Activated T-helper 2 cell treated with anti-CD3 and anti-CD28 coated beads, Interferon-gamma antibody, Interleukin-2, Interleukin-4, amounts not matched to agents 10 μg/mL and 5 μg/mL and 100 μg/mL, durations not matched to agents 14 hours and 24 hours and 36 hours (primary cell): ENCODE results near the gene NANOS3. TPM values are rescaled to one million over a fixed set of nuclear protein-coding genes. Genes with fewer than 3 reads are reported as not detected.

Source experiments
- DNase-seq: peaks from one replicate; pipeline ENCODE4 v3.0.0; 2021; ENCODE audit warnings: low spot score
- H3K27ac Mint-ChIP-seq: one replicate; pipeline ENCODE4 v1.8.0; 2021; ENCODE audit warnings: mixed read lengths
- H3K27me3 Mint-ChIP-seq: one replicate; pipeline ENCODE4 v1.8.0; 2021; ENCODE audit warnings: low read depth, mixed read lengths
- H3K36me3 Mint-ChIP-seq: one replicate; pipeline ENCODE4 v1.8.0; 2021; ENCODE audit warnings: low read depth, mixed read lengths
- H3K4me1 Mint-ChIP-seq: one replicate; pipeline ENCODE4 v1.8.0; 2021; ENCODE audit warnings: low read depth, mixed read lengths
- H3K4me3 Mint-ChIP-seq: one replicate; pipeline ENCODE4 v1.8.0; 2021; ENCODE audit warnings: low read depth, mild to moderate bottlenecking, moderate library complexity, mixed read lengths
- H3K9me3 Mint-ChIP-seq: one replicate; pipeline ENCODE4 v1.8.0; 2021; ENCODE audit warnings: mixed read lengths
- intact Hi-C: fragments of 100-400 bp; cut with micrococcal nuclease; formaldehyde crosslinking; loops from one replicate; pipeline ENCODE4 v1.15.1; 2023
- total RNA-seq: library from RNA; stranded (reverse); gene quantifications from 2 replicates; pipeline ENCODE4 v1.2.3, GENCODE V29; 2022

The NANOS3 gene
- 1.6 and 1.8 TPM in 2 replicates for total RNA-seq

- Mint-ChIP-seq H3K36me3 (no peaks in the 10 kb centered on the region), H3K9me3 (no peaks in the 10 kb centered on the region), H3K27me3 (peaks cover 7% of the 10 kb centered on the region), H3K4me3 (no peak within 1 kb of the TSS), H3K27ac (no peak within 1 kb of the TSS), H3K4me1 (peaks cover 20% of the 10 kb centered on the region)
- intact Hi-C loops, result no loop called here
- no peak for DNase-seq
These were observed at the start of gene NANOS3 for GRCh38 chr19:13876834-13877233. Gene NANOS3, plus strand, starts transcription at chr19:13877134. Its CDS starts 115 bp downstream, at chr19:13877249.

- DNase-seq, result no peak
- Mint-ChIP-seq H3K36me3 (peaks cover 18% of the 10 kb centered on the region), H3K4me1 (no peaks in the 10 kb centered on the region), H3K27ac (no peak overlapping the region), H3K27me3 (no peaks in the 10 kb centered on the region), H3K4me3 (no peak overlapping the region), H3K9me3 (no peaks in the 10 kb centered on the region)
- intact Hi-C loops, result no loop called here
These were observed 49.3 kb upstream of the NANOS3 start for GRCh38 chr19:13827656-13828055.

GRCh38 chr19:13830114-13830740 is 46.7 kb upstream of the NANOS3 start:
- DNase-seq, result no peak
- Mint-ChIP-seq H3K4me3 (no peak overlapping the region), H3K27me3 (no peaks in the 10 kb centered on the region), H3K36me3 (peaks cover 32% of the 10 kb centered on the region), H3K27ac (no peak overlapping the region), H3K9me3 (no peaks in the 10 kb centered on the region), H3K4me1 (peaks cover 13% of the 10 kb centered on the region)
- intact Hi-C loops, result no loop called here

- intact Hi-C loops, result no loop called here
- Mint-ChIP-seq H3K4me1 (peaks cover 14% of the 10 kb centered on the region), H3K27me3 (no peaks in the 10 kb centered on the region), H3K36me3 (peaks cover 30% of the 10 kb centered on the region), H3K27ac (no peak overlapping the region), H3K9me3 (no peaks in the 10 kb centered on the region), H3K4me3 (no peak overlapping the region)
- DNase-seq, result no peak
These were observed 46.0 kb upstream of the NANOS3 start for GRCh38 chr19:13830741-13831536.

GRCh38 chr19:13831537-13832467 is 45.1 kb upstream of the NANOS3 start:
- H3K27me3 Mint-ChIP-seq, result no peaks in the 10 kb centered on the region
- H3K36me3 Mint-ChIP-seq, result peaks cover 36% of the 10 kb centered on the region
- H3K9me3 Mint-ChIP-seq, result no peaks in the 10 kb centered on the region
- peak overlapping the region; percentile 55 for H3K27ac Mint-ChIP-seq
- peaks cover 19% of the 10 kb centered on the region for H3K4me1 Mint-ChIP-seq
- no peak for DNase-seq
- intact Hi-C loops, result loop anchor here (2.0 kb wide), 1 partner anchor 15 kb away; no protein-coding TSS in a partner anchor
- H3K4me3 Mint-ChIP-seq, result peak overlapping the region; percentile 37

DNA sequence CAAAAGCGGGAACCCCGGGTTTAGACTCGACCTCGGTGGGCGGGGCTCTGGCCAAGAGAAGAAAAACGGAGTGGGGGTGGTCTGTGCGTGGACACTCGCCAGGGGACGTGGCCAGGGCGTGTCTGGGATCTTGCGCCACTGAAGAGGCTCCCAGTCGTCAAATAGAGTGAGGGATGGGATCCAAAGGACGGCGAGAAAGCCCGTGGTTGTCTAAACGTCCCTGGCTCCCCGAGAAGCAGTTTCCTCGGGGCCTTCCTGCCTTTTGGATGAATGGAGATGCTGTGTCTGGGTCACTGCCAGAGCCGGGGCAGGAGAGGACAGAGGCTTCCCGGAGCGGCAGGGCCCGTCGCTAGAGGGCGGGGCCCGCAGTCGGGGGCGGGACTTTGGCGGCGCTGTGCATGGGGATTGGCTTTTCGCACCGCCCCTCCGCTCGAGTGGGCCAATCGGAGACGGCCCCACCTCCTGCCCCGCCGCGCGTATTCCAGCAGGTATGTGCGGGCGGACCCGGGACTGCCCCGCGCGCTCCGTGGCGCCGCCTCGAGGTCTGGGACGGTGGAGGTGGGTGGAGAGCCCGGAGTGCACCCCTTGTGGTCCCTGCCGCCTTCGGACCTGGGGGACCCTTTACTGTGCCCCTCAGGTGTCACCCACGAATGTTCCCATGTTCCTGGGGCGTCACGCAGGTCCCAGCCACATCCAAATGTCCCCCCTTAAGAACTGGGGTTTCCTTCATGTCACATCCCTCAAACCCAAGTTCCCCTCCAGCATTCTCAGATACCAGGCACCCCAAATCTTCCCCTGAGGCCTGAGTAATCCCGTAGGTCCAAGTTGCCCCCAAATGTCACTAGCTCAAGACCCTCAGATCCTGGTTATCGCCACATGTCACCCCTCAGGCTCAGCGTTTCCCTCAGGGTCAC is 43.3 kb upstream of the NANOS3 start:
- Mint-ChIP-seq H3K4me3 (peak overlapping the region; percentile 74), H3K4me1 (peaks cover 28% of the 10 kb centered on the region), H3K27me3 (no peaks in the 10 kb centered on the region), H3K9me3 (no peaks in the 10 kb centered on the region), H3K27ac (peak overlapping the region; percentile 90), H3K36me3 (peaks cover 47% of the 10 kb centered on the region)
- intact Hi-C loops, result loop anchor here (1.0 to 2.0 kb wide), 2 partner anchors 13 to 38 kb away; partner anchors contain the start of gene ZSWIM4
- DNase-seq, result peak; percentile 90

DNA sequence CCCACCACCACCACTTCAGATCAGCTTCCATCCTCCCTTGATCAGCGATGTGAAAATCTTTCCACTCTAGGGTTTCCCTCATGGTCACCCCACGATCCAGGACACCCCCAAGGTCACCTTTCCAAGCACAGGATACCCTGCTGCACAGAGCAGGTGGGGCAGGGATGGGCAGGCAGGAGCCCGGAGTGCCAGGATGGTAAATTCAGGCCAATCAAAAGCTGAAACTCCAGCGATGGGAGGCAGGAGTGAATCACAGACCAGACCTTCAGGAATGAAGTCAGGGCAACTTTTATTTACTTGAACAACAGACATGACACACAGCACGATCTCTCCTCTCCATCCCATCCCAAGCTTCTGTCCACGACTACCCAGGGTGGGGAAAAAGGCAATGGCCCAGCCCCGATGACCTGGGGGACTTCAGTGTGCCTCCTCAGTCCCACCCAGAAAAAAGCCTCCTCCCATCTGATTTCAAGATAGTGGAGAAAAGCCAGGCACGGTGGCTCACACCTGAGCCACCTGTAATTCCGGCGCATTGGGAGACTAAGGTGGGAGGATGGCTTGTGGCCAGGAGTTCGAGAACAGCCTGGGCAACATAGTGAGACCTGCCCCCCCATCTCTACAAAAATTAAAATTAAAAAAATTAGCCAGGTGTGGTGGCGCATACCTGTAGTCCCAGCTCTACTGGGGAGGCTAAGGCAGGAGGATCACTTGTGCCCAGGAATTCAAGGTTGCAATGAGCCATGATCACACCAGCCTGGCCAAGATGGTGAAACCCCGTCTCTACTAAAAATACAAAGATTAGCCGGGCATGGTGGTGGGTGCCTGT is 42.5 kb upstream of the NANOS3 start:
- Mint-ChIP-seq H3K4me3 (peak overlapping the region; percentile 66), H3K4me1 (peaks cover 32% of the 10 kb centered on the region), H3K27me3 (no peaks in the 10 kb centered on the region), H3K27ac (peak overlapping the region; percentile 90), H3K36me3 (peaks cover 51% of the 10 kb centered on the region), H3K9me3 (no peaks in the 10 kb centered on the region)
- no peak for DNase-seq
- intact Hi-C loops, result loop anchor here (5.0 kb wide), 3 partner anchors 102 to 1042 kb away; partner anchors contain the start of genes IER2, JUNB and STX10

DNA sequence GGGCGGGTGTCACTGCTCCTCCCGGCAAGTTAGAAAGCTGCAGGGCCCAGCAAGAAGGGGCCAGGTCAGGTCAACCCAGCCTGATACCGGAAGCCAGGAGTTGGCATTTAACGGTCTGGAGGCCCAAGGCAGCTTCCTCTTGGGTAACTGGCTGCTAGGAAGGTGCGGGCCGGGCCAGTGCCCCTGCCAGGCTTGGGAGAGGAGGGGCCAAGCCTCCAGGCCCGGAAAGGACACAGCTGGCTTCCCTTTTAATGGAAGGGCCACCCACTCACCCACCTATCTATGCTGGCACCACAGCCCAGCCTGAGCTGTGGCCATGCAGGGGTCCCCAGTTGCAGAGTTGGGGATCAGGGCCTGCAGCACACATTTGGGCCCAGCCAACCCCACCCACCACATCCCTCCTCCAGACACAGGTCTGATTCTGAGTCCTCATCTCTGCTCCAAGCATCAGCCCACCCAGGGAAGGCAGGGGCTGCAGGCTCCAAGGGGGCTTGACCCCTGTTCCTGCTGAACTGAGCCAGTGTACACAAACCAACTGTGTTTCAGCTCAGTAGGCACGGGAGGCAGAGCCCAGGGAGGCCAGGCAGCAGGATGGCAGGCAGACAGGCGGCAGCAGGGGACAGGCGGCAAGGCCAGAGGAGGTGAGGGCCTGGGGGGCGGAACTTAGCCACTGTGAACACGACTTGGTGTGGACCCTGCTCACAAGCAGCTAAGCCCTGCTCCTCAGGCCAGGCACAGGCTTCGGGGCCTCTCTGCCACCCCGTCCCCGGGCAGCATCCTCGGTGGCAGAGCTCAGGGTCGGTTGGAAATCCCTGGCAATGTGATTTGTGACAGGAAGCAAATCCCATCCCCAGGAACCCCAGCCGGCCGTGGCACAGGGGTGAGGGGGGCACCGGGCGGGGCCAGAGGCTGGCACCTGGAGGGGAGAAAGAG is 40.9 kb upstream of the NANOS3 start:
- no peaks in the 10 kb centered on the region for H3K27me3 Mint-ChIP-seq
- H3K36me3 Mint-ChIP-seq, result peaks cover 61% of the 10 kb centered on the region
- no peak for DNase-seq
- no peaks in the 10 kb centered on the region for H3K9me3 Mint-ChIP-seq
- peak overlapping the region; percentile 99 for H3K27ac Mint-ChIP-seq
- peaks cover 36% of the 10 kb centered on the region for H3K4me1 Mint-ChIP-seq
- H3K4me3 Mint-ChIP-seq, result peak overlapping the region; percentile 79
- intact Hi-C loops, result loop anchor here (2.0 to 5.0 kb wide), 4 partner anchors 51 to 1044 kb away; partner anchors contain the start of genes IER2, JUNB and STX10

DNA sequence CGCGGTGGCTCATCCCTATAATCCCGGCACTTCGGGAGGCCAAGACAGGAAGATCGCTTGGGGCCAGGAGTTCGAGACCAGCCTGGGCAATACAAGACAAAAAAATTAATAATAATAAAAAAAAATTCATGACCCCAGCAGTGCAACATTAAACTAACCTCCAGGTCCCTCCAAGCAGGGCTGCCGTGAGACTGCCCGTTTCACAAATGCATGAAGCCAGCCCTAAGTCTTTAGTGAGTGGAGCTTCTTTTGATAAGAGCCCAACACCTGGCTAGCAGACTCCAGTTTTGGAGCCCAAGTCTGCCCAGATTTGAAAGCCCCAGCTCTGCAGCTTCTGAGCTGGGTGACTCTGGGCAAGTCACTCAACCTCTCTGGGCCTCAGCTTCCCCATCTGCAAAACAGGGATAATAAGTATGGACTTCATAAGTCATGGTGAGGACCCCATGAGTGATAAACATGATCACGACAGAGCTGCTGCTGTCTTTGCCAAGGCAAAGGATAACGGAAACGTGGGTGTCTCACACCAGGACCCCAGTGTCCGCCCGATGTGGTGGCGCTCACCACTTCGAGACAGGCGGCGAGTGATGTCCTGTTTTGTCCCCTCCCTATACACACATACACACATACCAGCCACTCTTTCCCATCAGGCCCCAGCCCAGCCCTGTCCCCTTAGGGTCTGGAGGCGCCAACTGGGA is 38.4 kb upstream of the NANOS3 start:
- peaks cover 31% of the 10 kb centered on the region for H3K4me1 Mint-ChIP-seq
- peaks cover 59% of the 10 kb centered on the region for H3K36me3 Mint-ChIP-seq
- intact Hi-C loops, result loop anchor here (1.0 to 5.0 kb wide), 4 partner anchors 9 to 1046 kb away; partner anchors contain the start of genes IER2, JUNB and STX10
- H3K27me3 Mint-ChIP-seq, result no peaks in the 10 kb centered on the region
- no peaks in the 10 kb centered on the region for H3K9me3 Mint-ChIP-seq
- H3K27ac Mint-ChIP-seq, result peak overlapping the region; percentile 90
- DNase-seq, result no peak
- peak overlapping the region; percentile 92 for H3K4me3 Mint-ChIP-seq
